ENCODE data around the gene SSX1. TPM values are rescaled to one million over a fixed set of nuclear protein-coding genes. Genes with fewer than 3 reads are reported as not detected.
"Not testable (repeated sequence)": the region's sequence is repeated elsewhere in the genome, so short reads cannot be mapped to it uniquely, and the experiment has no call there.

Gene SSX1
- total and polyA plus RNA-seq, 2 of the 8 experiments (the other 6 are each of a cell fraction or from before 2014, with no cell fraction given): 0.08 TPM; not detected in 1

DNA sequence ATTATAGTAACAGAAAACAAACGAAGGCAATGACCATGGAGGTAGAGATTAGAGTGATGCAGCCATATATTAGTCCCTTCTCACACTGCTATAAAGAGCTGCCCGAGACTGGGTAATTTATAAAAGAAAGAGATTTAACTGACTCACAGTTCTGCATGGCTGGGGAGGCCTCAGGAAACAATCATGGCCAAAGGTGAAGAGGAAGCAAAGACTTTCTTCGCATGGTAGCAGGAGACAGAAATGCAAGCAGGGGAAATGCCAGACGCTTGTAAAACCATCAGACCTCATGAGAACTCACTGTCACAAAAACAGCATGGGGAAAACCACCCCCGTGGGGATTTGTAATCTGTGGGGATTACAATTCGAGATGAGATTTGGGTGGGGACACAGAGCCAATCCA lies 2.2 kb upstream of the SSX1 start:
- H3K23ac ChIP-seq (ENCODE audit: insufficient read length); FAIRE-seq; H2BK20ac ChIP-seq (ENCODE audit: low read length); H4K20me1 ChIP-seq (replicated peaks in 1 of 2; ENCODE audit: control insufficient read depth in 1 of 2, insufficient read depth in 2 of 2, low read length in 2 of 2); H3K4me2 ChIP-seq (ENCODE audit: insufficient read depth in 1 of 2, low read depth in 2 of 2, low read length in 2 of 2); H3K9ac ChIP-seq (replicated peaks in 1 of 4; ENCODE audit: extremely low read depth in 1 of 4, low read depth in 3 of 4, low read length in 3 of 4); H3K36me3 ChIP-seq (ENCODE audit: control insufficient read depth in 2 of 4, insufficient read depth in 4 of 4, low read length in 3 of 4); CTCF ChIA-PET (ENCODE audit: partially characterized antibody); H3K79me1 ChIP-seq (ENCODE audit: low read depth, low read length); H3K18ac ChIP-seq (ENCODE audit: extremely low read depth, low read length); H3K9me3 ChIP-seq (ENCODE audit: insufficient read depth in 2 of 2, low read depth in 1 of 2, low read length in 1 of 2); H2BK15ac ChIP-seq (ENCODE audit: low read length); H3K79me2 ChIP-seq (ENCODE audit: control insufficient read depth in 1 of 2, insufficient read depth in 2 of 2, low read length in 2 of 2); DNase-seq (ENCODE audit: low read depth in 1 of 2, low spot score in 2 of 2); H3K23me2 ChIP-seq (ENCODE audit: low read depth, low read length); H4K91ac ChIP-seq (replicated peaks; ENCODE audit: insufficient read length, low read length); H3K4me1 ChIP-seq (replicated peaks in 1 of 4; ENCODE audit: control insufficient read depth in 3 of 4, insufficient read depth in 4 of 4, low read length in 3 of 4); H2BK120ac ChIP-seq (replicated peaks; ENCODE audit: low read depth, low read length); H2AK5ac ChIP-seq (ENCODE audit: low read depth, low read length); H4K8ac ChIP-seq (ENCODE audit: extremely low read depth, insufficient read depth, low read length); H2AFZ ChIP-seq (ENCODE audit: low read length); H3K4ac ChIP-seq (replicated peaks; ENCODE audit: insufficient read length, low read depth, low read length); H3K27me3 ChIP-seq (replicated peaks in 1 of 4; ENCODE audit: control insufficient read depth in 3 of 4, extremely low read depth in 1 of 4, insufficient read depth in 3 of 4, low read length in 3 of 4); H3K56ac ChIP-seq (replicated peaks; ENCODE audit: insufficient read length, low read depth, low read length); H4K5ac ChIP-seq (ENCODE audit: insufficient read length, low read depth, low read length); H3K27ac ChIP-seq (ENCODE audit: low read depth, low read length); H3K14ac ChIP-seq (ENCODE audit: insufficient read length); POLR2A ChIA-PET (ENCODE audit: partially characterized antibody); H3K4me3 ChIP-seq (ENCODE audit: extremely low read depth in 1 of 4, insufficient read depth in 2 of 4, low read depth in 3 of 4, low read length in 4 of 4); H2BK12ac ChIP-seq (ENCODE audit: low read depth, low read length); H2BK5ac ChIP-seq (ENCODE audit: low read depth, low read length): not testable (repeated sequence)
- WGBS, 2 experiments (ENCODE audit: extremely low coverage in 1 of 2, insufficient coverage in 1 of 2, insufficient read length in 1 of 2, insufficient replicate concordance in 2 of 2, low coverage in 1 of 2, low lambda C conversion rate in 2 of 2, missing lambda C conversion rate in 1 of 2): 80% methylated on average over 1 of the region's 6 CpGs; no CpG with 5 or more reads in 1 of the 2 experiments

- POLR2A ChIA-PET (ENCODE audit: partially characterized antibody); H3K27ac ChIP-seq (ENCODE audit: low read depth, low read length); H2BK12ac ChIP-seq (ENCODE audit: low read depth, low read length); H4K20me1 ChIP-seq (replicated peaks in 1 of 2; ENCODE audit: control insufficient read depth in 1 of 2, insufficient read depth in 2 of 2, low read length in 2 of 2); H4K8ac ChIP-seq (ENCODE audit: extremely low read depth, insufficient read depth, low read length); H3K9me3 ChIP-seq (ENCODE audit: insufficient read depth in 2 of 2, low read depth in 1 of 2, low read length in 1 of 2); H3K79me2 ChIP-seq (ENCODE audit: control insufficient read depth in 1 of 2, insufficient read depth in 2 of 2, low read length in 2 of 2); H3K56ac ChIP-seq (replicated peaks; ENCODE audit: insufficient read length, low read depth, low read length); H3K4me2 ChIP-seq (ENCODE audit: insufficient read depth in 1 of 2, low read depth in 2 of 2, low read length in 2 of 2); H3K23me2 ChIP-seq (ENCODE audit: low read depth, low read length); H2BK20ac ChIP-seq (ENCODE audit: low read length); H3K36me3 ChIP-seq (ENCODE audit: control insufficient read depth in 2 of 4, insufficient read depth in 4 of 4, low read length in 3 of 4); H3K23ac ChIP-seq (ENCODE audit: insufficient read length); H2AK5ac ChIP-seq (ENCODE audit: low read depth, low read length); H3K4ac ChIP-seq (replicated peaks; ENCODE audit: insufficient read length, low read depth, low read length); H3K9ac ChIP-seq (replicated peaks in 1 of 4; ENCODE audit: extremely low read depth in 1 of 4, low read depth in 3 of 4, low read length in 3 of 4); H3K4me3 ChIP-seq (ENCODE audit: extremely low read depth in 1 of 4, insufficient read depth in 2 of 4, low read depth in 3 of 4, low read length in 4 of 4); H4K91ac ChIP-seq (replicated peaks; ENCODE audit: insufficient read length, low read length); H2AFZ ChIP-seq (ENCODE audit: low read length); H2BK120ac ChIP-seq (replicated peaks; ENCODE audit: low read depth, low read length); FAIRE-seq; H2BK15ac ChIP-seq (ENCODE audit: low read length); H4K5ac ChIP-seq (ENCODE audit: insufficient read length, low read depth, low read length); H2BK5ac ChIP-seq (ENCODE audit: low read depth, low read length); CTCF ChIA-PET (ENCODE audit: partially characterized antibody); H3K18ac ChIP-seq (ENCODE audit: extremely low read depth, low read length); DNase-seq (ENCODE audit: low read depth in 1 of 2, low spot score in 2 of 2); H3K4me1 ChIP-seq (replicated peaks in 1 of 4; ENCODE audit: control insufficient read depth in 3 of 4, insufficient read depth in 4 of 4, low read length in 3 of 4); H3K79me1 ChIP-seq (ENCODE audit: low read depth, low read length); H3K27me3 ChIP-seq (replicated peaks in 1 of 4; ENCODE audit: control insufficient read depth in 3 of 4, extremely low read depth in 1 of 4, insufficient read depth in 3 of 4, low read length in 3 of 4); H3K14ac ChIP-seq (ENCODE audit: insufficient read length): not testable (repeated sequence)
Observed at GRCh38 chrX:48274365-48274764, 19.2 kb downstream of the SSX1 start.

Data from H1 (cell line).